Measurements from ENCODE around the gene BNIP5. TPM values are rescaled to one million over a fixed set of nuclear protein-coding genes. Genes with fewer than 3 reads are reported as not detected.

Gene BNIP5
- total RNA-seq, 1 donor from 2014 or later, result not detected

DNA sequence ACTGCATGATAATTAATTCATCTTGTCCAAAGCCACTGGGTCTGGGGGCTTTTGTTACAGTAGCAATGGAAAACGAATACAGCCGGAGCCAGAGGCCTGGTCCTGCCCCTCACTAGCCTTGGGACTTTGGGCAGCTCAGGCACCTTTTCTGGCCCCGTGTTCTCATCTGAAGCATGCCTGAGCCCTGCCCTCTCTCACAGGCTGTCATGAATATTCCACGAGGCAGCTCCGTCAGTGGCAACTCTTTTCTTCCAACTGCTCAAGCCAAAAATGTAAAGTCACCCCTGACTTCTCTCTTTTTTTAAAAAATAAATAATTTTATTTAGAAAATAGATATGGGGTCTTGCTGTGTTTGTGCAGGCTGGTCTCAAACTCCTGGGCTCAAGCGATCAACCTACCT, 5.3 kb downstream of the BNIP5 start:
- ATAC-seq (ENCODE audit: poor library complexity) (no peak), DNase-seq (no peak)
- intact Hi-C loops (cut with DNase I), result no loop called here

DNA sequence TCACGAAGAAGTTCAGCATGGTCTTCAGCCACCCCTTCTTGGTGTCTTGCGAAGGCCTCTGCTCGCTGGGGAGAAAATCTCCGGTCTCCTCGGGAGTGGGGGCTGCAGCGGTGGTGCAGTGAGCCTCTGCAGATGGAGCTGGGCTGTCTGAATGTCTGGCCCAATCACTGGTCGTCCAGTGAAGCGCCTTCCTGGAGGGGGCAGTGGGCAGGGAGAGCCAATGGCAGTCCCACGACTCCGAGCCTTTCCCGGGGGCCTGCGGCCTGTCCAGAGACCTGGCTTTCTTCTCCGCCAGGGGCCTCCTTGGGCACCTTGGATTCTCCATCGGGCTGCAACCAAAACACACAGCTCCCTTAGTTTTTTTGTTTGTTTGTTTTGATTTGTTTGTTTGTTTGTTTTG, 6.3 kb downstream of the BNIP5 start:
- ATAC-seq (ENCODE audit: poor library complexity), result no peak
- no peak for DNase-seq
- intact Hi-C loops (cut with DNase I), result no loop called here

DNA sequence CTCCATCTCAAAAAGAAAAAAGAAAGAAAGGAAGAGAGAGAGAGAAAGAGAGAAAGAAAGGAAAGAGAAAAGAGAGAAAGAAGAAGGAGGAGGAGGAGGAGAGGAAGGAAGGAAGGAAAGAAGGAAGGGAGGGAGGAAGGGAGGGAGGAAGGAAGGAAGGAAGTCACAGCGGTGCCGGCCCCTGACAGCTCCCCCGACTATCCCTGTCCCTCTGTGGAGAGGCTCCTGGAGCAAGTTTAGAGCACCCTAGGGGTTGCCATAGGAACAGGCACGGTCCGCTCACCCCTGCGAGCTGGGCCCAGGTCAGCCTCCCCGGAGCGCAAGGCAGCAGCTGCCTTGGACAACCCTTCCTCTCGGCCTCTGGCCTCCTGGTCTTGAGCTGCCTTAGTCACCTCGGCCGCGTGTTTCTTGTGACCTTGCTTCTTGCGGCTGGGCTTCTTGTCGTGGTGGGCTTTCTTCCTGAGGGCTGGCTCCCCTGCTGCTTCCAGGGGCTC, 6.8 kb downstream of the BNIP5 start:
- DNase-seq (no peak), ATAC-seq (ENCODE audit: poor library complexity) (no peak)
- intact Hi-C loops (cut with DNase I), result no loop called here

DNA sequence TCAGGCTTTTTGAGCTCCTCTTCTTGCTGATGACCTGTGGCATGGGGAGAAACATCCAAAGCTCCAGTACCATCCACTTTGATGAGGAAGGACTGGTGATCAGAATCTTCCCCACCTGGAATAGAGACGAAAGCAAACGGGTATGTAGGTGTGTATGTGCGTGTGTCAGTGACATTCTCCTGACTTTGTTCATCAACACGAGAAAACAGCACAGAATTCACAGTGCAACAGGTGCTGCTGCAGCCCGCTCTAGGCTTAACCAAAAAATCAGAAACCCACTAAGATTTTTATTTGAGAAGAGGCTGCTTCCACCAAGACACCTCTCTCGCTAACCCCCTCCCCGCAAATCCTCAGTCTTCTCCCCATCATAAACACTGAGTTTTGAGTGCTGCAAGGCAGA, 8.1 kb downstream of the BNIP5 start:
- no peak for ATAC-seq (ENCODE audit: poor library complexity)
- intact Hi-C loops (cut with DNase I), result no loop called here
- no peak for DNase-seq

DNA sequence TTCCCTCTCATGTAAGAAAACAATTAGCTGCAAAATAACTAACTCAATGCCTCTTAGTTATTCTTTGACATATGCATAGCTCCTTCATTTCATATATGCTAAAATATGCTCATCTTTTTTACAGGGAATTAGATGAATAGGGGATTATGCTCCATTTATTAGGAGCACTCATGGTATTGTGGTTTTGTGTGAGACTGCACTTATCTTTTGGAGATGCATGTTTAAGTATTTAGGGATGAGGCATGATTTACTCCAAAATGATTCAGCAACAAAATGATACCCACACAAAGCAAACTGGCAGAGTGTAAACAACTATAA, 8.8 kb downstream of the BNIP5 start:
- no peak for ATAC-seq (ENCODE audit: poor library complexity)
- intact Hi-C loops (cut with DNase I), result no loop called here
- DNase-seq, result no peak

DNA sequence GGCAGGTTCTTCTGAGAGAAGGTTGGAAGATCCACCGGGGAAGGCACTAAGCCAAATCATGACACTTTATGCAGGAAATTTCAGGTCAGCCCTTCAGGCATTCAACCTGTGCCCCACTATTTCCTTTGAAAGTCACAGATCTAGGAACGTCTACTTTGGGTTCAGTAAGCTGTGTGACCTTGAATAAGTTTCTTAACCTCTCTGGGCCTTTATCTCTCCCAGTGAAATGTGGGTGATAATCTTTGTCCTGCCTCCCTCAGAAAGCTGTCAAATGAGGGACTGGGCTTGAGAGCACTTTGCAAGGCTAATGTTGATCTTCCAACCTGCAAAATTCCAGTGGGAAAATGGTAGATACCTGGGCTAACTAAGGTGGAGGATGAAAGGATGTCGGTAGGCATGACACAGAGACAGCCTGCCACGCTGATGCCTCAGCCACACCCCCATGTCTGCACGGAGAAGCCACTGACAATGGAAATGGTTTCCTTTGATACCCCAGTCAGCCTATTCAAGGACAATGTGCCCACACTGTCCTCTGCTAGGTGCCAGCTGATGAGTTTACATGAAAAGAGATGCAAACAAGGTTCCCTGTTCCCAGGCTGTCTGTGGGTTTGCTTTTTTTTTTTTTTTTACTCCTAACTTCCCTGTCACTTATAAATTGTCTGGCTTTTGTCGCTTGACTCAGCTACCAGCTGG, 9.3 kb downstream of the BNIP5 start:
- no peak for ATAC-seq (ENCODE audit: poor library complexity)
- intact Hi-C loops (cut with DNase I), result no loop called here

GRCh38 chr6:36326356-36326995, 10.2 kb downstream of the BNIP5 start:
- DNase-seq, result no peak
- peak; percentile 41 for ATAC-seq (ENCODE audit: poor library complexity)
- intact Hi-C loops (cut with DNase I), result no loop called here

More for the DNA sequence above, 9.3 kb downstream of the BNIP5 start:
- DNase-seq, result no peak

DNA sequence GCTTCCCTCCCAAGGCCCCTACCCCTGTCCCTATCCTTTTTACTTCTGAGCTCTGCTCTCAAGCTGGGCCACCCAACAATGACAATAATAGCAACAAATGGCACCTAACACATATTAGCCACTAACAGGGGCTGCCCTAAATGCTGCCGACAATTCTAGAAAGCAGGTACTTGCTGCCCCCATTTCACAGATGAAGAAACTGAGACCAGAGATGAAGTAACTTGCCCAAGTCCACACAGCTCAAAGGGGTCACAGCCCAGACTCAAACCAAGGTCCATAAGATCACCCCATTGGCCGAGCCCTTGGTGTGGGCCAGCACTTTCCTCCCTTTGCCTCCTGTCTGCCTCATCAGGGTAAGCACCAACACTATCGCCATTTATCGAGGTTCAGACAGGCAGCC, 12.0 kb downstream of the BNIP5 start:
- DNase-seq (no peak), ATAC-seq (ENCODE audit: poor library complexity) (no peak)
- intact Hi-C loops (cut with DNase I), result no loop called here

GRCh38 chr6:36324191-36324590, 12.5 kb downstream of the BNIP5 start:
- no peak for ATAC-seq (ENCODE audit: poor library complexity)
- no peak for DNase-seq
- intact Hi-C loops (cut with DNase I), result no loop called here

DNA sequence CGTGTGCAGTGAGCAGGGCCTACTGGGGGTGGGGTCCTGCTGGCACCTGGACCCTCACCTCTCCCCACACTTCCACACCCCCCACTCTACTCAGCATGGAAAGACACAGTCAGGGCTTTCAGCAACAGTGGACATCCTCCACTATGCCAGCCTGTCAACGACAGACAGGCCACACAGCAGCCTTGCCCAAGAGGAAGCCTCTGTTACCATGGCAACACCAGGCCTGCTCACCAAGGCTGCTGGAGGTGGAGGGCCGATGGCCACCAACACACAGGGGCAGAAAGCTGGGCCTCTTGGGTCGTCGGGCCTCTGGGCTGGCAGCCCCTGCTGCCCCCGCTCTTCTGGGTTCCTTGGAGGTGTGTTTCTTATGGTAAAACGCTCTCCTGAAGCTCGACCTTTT, 13.6 kb downstream of the BNIP5 start:
- intact Hi-C loops (cut with DNase I), result no loop called here
- ATAC-seq (ENCODE audit: poor library complexity), result no peak
- no peak for DNase-seq

- ATAC-seq (ENCODE audit: poor library complexity) (no peak), DNase-seq (no peak)
- intact Hi-C loops (cut with DNase I), result no loop called here
These were observed 14.1 kb downstream of the BNIP5 start for GRCh38 chr6:36322591-36322990.

GRCh38 chr6:36320475-36320874, 16.2 kb downstream of the BNIP5 start:
- DNase-seq (no peak), ATAC-seq (ENCODE audit: poor library complexity) (no peak)
- intact Hi-C loops (cut with DNase I), result no loop called here

DNA sequence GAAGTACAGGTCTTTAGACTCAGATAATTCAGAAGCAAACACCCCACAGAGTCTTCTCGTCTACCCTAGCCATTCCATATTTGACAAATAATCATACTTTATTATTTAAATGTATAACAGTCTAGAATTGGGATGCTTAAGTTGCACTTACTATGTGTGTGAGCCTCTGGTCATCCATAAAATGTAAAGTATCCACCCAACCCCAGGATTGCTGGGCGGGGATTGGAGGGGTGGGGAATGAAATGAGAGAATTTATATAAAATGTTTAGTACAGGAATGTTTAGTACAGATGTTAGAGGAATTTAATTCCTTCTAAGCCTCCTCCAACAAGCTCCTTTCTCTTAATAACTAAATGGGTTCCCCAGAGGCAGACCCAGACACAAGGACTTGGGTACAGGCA, 16.9 kb downstream of the BNIP5 start:
- ATAC-seq (ENCODE audit: poor library complexity) (no peak), DNase-seq (no peak)
- intact Hi-C loops (cut with DNase I), result no loop called here

DNA sequence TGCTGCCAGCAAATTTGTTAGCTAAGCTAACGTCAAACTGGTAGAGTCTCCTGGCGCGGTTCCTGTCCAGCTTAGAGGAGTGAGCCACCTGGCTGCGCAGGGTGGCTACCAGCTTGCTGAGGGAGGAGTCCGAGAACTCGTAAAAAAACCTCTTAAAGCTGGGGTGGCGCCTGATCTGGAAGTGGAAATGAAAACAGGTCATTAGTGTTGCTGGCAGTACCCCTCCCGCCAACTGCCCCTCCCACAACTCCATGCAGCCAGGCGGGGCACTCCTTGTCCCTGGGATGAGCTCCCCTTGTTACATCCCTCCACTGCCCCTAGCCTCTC, 17.3 kb downstream of the BNIP5 start:
- intact Hi-C loops (cut with DNase I), result no loop called here
- DNase-seq, result no peak
- ATAC-seq (ENCODE audit: poor library complexity), result no peak

GRCh38 chr6:36318690-36319435, 17.8 kb downstream of the BNIP5 start:
- intact Hi-C loops (cut with DNase I), result no loop called here
- DNase-seq (no peak), ATAC-seq (ENCODE audit: poor library complexity) (no peak)

- intact Hi-C loops (cut with DNase I), result no loop called here
- ATAC-seq (ENCODE audit: poor library complexity), result no peak
- DNase-seq, result no peak
These were observed 19.1 kb downstream of the BNIP5 start for GRCh38 chr6:36317623-36318022.

GRCh38 chr6:36315921-36316320, 20.8 kb downstream of the BNIP5 start:
- no peak for ATAC-seq (ENCODE audit: poor library complexity)

GRCh38 chr6:36314221-36315014, 22.3 kb downstream of the BNIP5 start:
- ATAC-seq (ENCODE audit: poor library complexity) (no peak), DNase-seq (no peak)
- intact Hi-C loops (cut with DNase I), result no loop called here

More at GRCh38 chr6:36315921-36316320, 20.8 kb downstream of the BNIP5 start:
- no peak for DNase-seq
- intact Hi-C loops (cut with DNase I), result no loop called here

DNA sequence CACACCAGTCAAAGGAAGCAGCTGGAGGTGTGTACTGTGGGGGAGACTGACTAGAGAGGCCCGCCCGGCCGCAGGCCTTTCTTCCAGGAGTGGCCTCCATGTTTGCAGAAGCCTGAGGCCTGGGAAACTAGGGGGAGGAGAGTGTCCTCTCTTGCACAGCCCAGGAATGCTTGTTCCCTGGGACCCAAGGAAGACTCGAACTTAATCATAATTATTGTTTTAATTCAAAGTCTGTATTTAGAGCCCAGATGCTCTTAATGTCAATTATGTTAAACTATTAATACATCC, 23.1 kb downstream of the BNIP5 start:
- intact Hi-C loops (cut with DNase I), result no loop called here
- DNase-seq (no peak), ATAC-seq (ENCODE audit: poor library complexity) (no peak)
